Activated naive CD4-positive, alpha-beta T cell treated with anti-CD3 and anti-CD28 coated beads, Interleukin-2, amount 50 U/mL, for 24 hours (primary cell): ENCODE results near the gene HNRNPUL1.

Experiments used
- H3K27ac Mint-ChIP-seq: one replicate; pipeline ENCODE4 v1.8.0; 2021; ENCODE audit warnings: mild to moderate bottlenecking, mixed read lengths
- H3K27me3 Mint-ChIP-seq: one replicate; pipeline ENCODE4 v1.8.0; 2021; ENCODE audit warnings: mixed read lengths
- H3K36me3 Mint-ChIP-seq: one replicate; pipeline ENCODE4 v1.8.0; 2021; ENCODE audit warnings: mixed read lengths
- H3K4me1 Mint-ChIP-seq: one replicate; pipeline ENCODE4 v1.8.0; 2021; ENCODE audit warnings: mixed read lengths
- H3K4me3 Mint-ChIP-seq: one replicate; pipeline ENCODE4 v1.8.0; 2021; ENCODE audit warnings: mild to moderate bottlenecking, mixed read lengths
- H3K9me3 Mint-ChIP-seq: one replicate; pipeline ENCODE4 v1.8.0; 2021; ENCODE audit warnings: mixed read lengths

Gene HNRNPUL1

DNA sequence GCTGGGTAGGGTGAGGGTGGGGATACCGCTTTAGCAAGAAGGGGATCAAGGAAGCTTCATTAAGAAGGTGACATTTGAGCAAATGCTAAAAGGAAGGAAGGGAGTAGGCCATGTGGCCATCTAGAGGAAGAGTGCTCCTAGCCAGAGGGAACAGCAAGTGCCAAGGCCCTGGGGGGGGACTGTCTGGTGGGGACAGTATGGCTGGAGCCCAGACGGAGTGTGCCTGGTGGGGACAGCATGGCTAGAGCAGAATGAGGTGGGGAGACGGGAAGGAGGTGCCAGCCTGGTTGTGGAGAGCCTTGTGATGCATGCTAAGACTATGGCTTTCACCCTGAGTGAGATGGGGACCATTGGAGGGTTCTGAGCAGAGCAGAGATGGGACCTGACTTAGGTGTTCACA, 91.6 kb downstream of the HNRNPUL1 start:
- peak overlapping the region; percentile 93 for H3K27ac Mint-ChIP-seq
- H3K36me3 Mint-ChIP-seq = no peaks in the 10 kb centered on the region
- peak overlapping the region; percentile 75 for H3K4me3 Mint-ChIP-seq
- no peaks in the 10 kb centered on the region for H3K27me3 Mint-ChIP-seq
- no peaks in the 10 kb centered on the region for H3K9me3 Mint-ChIP-seq
- H3K4me1 Mint-ChIP-seq = peaks cover 53% of the 10 kb centered on the region

- H3K4me3 Mint-ChIP-seq = peak overlapping the region; percentile 83
- no peaks in the 10 kb centered on the region for H3K27me3 Mint-ChIP-seq
- no peaks in the 10 kb centered on the region for H3K36me3 Mint-ChIP-seq
- peak overlapping the region; percentile 93 for H3K27ac Mint-ChIP-seq
- peaks cover 50% of the 10 kb centered on the region for H3K4me1 Mint-ChIP-seq
- no peaks in the 10 kb centered on the region for H3K9me3 Mint-ChIP-seq
Observed at GRCh38 chr19:41356984-41357739, 93.0 kb downstream of the HNRNPUL1 start.
